HepG2 (cell line): ENCODE data around the gene YPEL4. TPM values are rescaled to one million over a fixed set of nuclear protein-coding genes. Genes with fewer than 3 reads are reported as not detected.

Experiments used
- CHD2 ChIP-seq: IDR thresholded peaks from 2 replicates; pipeline ENCODE4 v1.6.1; 2011; ENCODE audit warnings: low read depth, low read length, improper control_type of control experiment
- FIP1L1 ChIP-seq: fragments of 200-400 bp; formaldehyde crosslinking; IDR thresholded peaks from 2 replicates; pipeline ENCODE4 v1.6.1; 2018; ENCODE audit warnings: low read depth, mild to moderate bottlenecking, low read length, moderate library complexity, borderline replicate concordance; ENCODE audit not compliant: insufficient read depth
- HMG20B ChIP-seq: conservative IDR thresholded peaks from 2 replicates; pipeline ENCODE4 v1.6.1; 2016; ENCODE audit warnings: missing genetic modification reagents, missing compliant biosample characterization
- PAWR ChIP-seq: sonication (generic); formaldehyde crosslinking; IDR thresholded peaks from 2 replicates; pipeline ENCODE4 v1.4.0; 2020; ENCODE audit warnings: missing genetic modification reagents, mild to moderate bottlenecking, borderline replicate concordance
- PHF8 ChIP-seq: sonication (generic); formaldehyde crosslinking; IDR thresholded peaks from 2 replicates; pipeline ENCODE4 v1.5.0; 2020; ENCODE audit warnings: missing genetic modification reagents
- SIX1 ChIP-seq: sonication (generic); formaldehyde crosslinking; IDR thresholded peaks from 2 replicates; pipeline ENCODE4 v1.4.0; 2020; ENCODE audit warnings: missing genetic modification reagents, borderline replicate concordance
- TMF1 ChIP-seq: sonication (generic); formaldehyde crosslinking; IDR thresholded peaks from 2 replicates; pipeline ENCODE4 v1.8.1; 2022; ENCODE audit warnings: low read depth, missing genetic modification reagents
- ZNF17 ChIP-seq: sonication (generic); formaldehyde crosslinking; IDR thresholded peaks from 2 replicates; pipeline ENCODE4 v1.5.0; 2020; ENCODE audit warnings: mild to moderate bottlenecking, missing genetic modification reagents
- ZNF343 ChIP-seq: sonication (generic); formaldehyde crosslinking; IDR thresholded peaks from 2 replicates; pipeline ENCODE4 v1.4.0; 2020; ENCODE audit warnings: mild to moderate bottlenecking, missing genetic modification reagents
- ZNF430 ChIP-seq: sonication (generic); formaldehyde crosslinking; IDR thresholded peaks from 2 replicates; pipeline ENCODE4 v1.9.0; 2021; ENCODE audit warnings: mild to moderate bottlenecking, missing genetic modification reagents
- ZNF441 ChIP-seq: sonication (generic); formaldehyde crosslinking; IDR thresholded peaks from 2 replicates; pipeline ENCODE4 v1.7.0; 2021; ENCODE audit warnings: missing genetic modification reagents, borderline replicate concordance
- ZSCAN21 ChIP-seq: sonication (generic); formaldehyde crosslinking; IDR thresholded peaks from 2 replicates; pipeline ENCODE4 v1.8.0; 2022; ENCODE audit warnings: mild to moderate bottlenecking, missing genetic modification reagents, moderate library complexity, borderline replicate concordance
- polyA plus RNA-seq, 8 experiments: library from polyadenylated mRNA; depleted of rRNA in 3 of 8; stranded (reverse) in 7 of 8; unstranded in 1 of 8; fragments of >200 nt; fragmentation: Illumina TruSeq in 4 of 8; extraction: Trizol in 4 of 8; gene quantifications; 2 replicates each; pipeline versions ENCODE4 v1.2.1 to v1.2.3, GENCODE V29; 2011 to 2016; ENCODE audit warnings: low read depth in 4 of 8, missing spikeins in 1 of 8, mixed read lengths in 1 of 8; ENCODE audit not compliant: insufficient read depth in 1 of 8
- total RNA-seq, 5 experiments: library from RNA; depleted of rRNA; stranded (reverse); fragments of >200 nt; fragmentation: Illumina TruSeq; extraction: Trizol; gene quantifications; 2 replicates each; pipeline ENCODE4 v1.2.3, GENCODE V29; 2016; ENCODE audit warnings: low read depth in 1 of 5
- TF ChIP-seq, protein P1 (sequence below), 2 experiments: fragments of 450-650 bp in 1 of 2; sonication (generic) in 1 of 2; formaldehyde crosslinking in 1 of 2; IDR thresholded peaks; 2 replicates each; pipeline versions ENCODE4 v1.6.1 to v1.8.0; 2016 to 2022; ENCODE audit warnings: antibody characterized with exemption in 1 of 2, mild to moderate bottlenecking in 1 of 2, missing genetic modification reagents in 1 of 2
- TF ChIP-seq, protein P2 (sequence below): sonication (generic); formaldehyde crosslinking; IDR thresholded peaks from 2 replicates; pipeline ENCODE4 v1.4.0; 2020; ENCODE audit warnings: mild to moderate bottlenecking, missing genetic modification reagents
- TF ChIP-seq, protein P3 (sequence below), 2 experiments: fragments of 450-650 bp in 1 of 2; sonication (generic) in 1 of 2; formaldehyde crosslinking; IDR thresholded peaks; 2 replicates each; pipeline versions ENCODE4 v1.5.0 to v1.8.0; 2020 to 2022; ENCODE audit warnings: mild to moderate bottlenecking in 1 of 2, missing genetic modification reagents in 1 of 2
- TF ChIP-seq, protein P4 (sequence below): sonication (generic); formaldehyde crosslinking; IDR thresholded peaks from 2 replicates; pipeline ENCODE4 v1.4.0; 2020; ENCODE audit warnings: mild to moderate bottlenecking, missing genetic modification reagents

The YPEL4 gene
- total and polyA plus RNA-seq, 2 of the 13 experiments (the other 11 are each of a cell fraction or from before 2014, with no cell fraction given) = 0.04 TPM; not detected in 1

DNA sequence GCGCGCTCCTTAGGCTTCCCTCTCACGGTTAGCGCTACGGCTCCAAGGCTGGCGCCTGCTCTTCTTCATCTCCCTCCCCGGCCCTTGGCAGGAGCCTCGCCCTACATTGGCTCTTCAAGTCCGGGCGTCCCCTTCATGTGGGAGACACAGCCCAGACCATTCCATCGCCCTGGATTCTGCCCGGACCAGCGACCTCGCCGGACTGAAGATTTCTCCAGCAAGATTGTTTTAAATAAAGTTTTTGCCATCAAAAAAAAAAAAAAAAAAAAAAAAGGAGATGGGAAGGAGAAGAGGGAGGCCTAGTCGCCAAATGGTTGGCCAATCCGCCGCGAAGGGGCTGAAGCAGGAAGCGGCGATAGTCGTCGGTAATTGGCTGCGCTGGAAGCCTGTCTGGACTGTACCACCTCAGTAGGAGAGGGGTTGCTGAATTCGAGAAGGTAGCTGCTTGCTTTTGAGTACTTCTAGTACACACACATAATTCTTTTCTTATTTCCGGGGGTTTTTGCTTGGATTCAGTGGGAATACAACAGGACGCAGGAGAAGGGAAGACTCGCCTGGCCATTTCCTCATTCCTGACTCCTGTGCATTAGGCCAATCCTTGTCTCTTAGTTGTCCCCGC, 17.5 kb upstream of the YPEL4 start (continued):
- TF ChIP-seq, protein P1, sequence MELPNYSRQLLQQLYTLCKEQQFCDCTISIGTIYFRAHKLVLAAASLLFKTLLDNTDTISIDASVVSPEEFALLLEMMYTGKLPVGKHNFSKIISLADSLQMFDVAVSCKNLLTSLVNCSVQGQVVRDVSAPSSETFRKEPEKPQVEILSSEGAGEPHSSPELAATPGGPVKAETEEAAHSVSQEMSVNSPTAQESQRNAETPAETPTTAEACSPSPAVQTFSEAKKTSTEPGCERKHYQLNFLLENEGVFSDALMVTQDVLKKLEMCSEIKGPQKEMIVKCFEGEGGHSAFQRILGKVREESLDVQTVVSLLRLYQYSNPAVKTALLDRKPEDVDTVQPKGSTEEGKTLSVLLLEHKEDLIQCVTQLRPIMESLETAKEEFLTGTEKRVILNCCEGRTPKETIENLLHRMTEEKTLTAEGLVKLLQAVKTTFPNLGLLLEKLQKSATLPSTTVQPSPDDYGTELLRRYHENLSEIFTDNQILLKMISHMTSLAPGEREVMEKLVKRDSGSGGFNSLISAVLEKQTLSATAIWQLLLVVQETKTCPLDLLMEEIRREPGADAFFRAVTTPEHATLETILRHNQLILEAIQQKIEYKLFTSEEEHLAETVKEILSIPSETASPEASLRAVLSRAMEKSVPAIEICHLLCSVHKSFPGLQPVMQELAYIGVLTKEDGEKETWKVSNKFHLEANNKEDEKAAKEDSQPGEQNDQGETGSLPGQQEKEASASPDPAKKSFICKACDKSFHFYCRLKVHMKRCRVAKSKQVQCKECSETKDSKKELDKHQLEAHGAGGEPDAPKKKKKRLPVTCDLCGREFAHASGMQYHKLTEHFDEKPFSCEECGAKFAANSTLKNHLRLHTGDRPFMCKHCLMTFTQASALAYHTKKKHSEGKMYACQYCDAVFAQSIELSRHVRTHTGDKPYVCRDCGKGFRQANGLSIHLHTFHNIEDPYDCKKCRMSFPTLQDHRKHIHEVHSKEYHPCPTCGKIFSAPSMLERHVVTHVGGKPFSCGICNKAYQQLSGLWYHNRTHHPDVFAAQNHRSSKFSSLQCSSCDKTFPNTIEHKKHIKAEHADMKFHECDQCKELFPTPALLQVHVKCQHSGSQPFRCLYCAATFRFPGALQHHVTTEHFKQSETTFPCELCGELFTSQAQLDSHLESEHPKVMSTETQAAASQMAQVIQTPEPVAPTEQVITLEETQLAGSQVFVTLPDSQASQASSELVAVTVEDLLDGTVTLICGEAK (IDR thresholded peaks at IDR 0.05) = peak; percentile 100
- TF ChIP-seq, protein P1 (CRISPR knock-in tag; IDR thresholded peaks at IDR 0.05) = peak; percentile 100
- TF ChIP-seq, protein P2, sequence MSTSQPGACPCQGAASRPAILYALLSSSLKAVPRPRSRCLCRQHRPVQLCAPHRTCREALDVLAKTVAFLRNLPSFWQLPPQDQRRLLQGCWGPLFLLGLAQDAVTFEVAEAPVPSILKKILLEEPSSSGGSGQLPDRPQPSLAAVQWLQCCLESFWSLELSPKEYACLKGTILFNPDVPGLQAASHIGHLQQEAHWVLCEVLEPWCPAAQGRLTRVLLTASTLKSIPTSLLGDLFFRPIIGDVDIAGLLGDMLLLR = no peak
- 0 out of 2 replicates have a peak, but pooled peaks have one; percentile 11 for TF ChIP-seq CHD2
- TF ChIP-seq PHF8 (CRISPR knock-in tag) = peak; percentile 63
- TF ChIP-seq SIX1 = no peak
- no peak for TF ChIP-seq TMF1
- TF ChIP-seq HMG20B (CRISPR knock-in tag) = no peak
- no peak for TF ChIP-seq ZNF17
- TF ChIP-seq, protein P3, sequence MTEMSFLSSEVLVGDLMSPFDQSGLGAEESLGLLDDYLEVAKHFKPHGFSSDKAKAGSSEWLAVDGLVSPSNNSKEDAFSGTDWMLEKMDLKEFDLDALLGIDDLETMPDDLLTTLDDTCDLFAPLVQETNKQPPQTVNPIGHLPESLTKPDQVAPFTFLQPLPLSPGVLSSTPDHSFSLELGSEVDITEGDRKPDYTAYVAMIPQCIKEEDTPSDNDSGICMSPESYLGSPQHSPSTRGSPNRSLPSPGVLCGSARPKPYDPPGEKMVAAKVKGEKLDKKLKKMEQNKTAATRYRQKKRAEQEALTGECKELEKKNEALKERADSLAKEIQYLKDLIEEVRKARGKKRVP (CRISPR knock-in tag; IDR thresholded peaks at IDR 0.05) = no peak
- 0 out of 2 replicates have a peak, but pooled peaks have one; percentile 53 for TF ChIP-seq ZNF430
- TF ChIP-seq ZSCAN21 = no peak
- TF ChIP-seq PAWR (CRISPR knock-in tag) = no peak
- TF ChIP-seq, protein P4, sequence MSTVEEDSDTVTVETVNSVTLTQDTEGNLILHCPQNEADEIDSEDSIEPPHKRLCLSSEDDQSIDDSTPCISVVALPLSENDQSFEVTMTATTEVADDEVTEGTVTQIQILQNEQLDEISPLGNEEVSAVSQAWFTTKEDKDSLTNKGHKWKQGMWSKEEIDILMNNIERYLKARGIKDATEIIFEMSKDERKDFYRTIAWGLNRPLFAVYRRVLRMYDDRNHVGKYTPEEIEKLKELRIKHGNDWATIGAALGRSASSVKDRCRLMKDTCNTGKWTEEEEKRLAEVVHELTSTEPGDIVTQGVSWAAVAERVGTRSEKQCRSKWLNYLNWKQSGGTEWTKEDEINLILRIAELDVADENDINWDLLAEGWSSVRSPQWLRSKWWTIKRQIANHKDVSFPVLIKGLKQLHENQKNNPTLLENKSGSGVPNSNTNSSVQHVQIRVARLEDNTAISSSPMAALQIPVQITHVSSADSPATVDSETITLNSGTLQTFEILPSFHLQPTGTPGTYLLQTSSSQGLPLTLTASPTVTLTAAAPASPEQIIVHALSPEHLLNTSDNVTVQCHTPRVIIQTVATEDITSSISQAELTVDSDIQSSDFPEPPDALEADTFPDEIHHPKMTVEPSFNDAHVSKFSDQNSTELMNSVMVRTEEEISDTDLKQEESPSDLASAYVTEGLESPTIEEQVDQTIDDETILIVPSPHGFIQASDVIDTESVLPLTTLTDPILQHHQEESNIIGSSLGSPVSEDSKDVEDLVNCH = no peak
- TF ChIP-seq ZNF343 (CRISPR knock-in tag) = no peak
- no peak for TF ChIP-seq FIP1L1
- TF ChIP-seq ZNF441 (CRISPR knock-in tag) = no peak
